ENCODE data around the gene HSPB9.

HSPB9 gene

GRCh38 chr17:42094375-42095069 lies 28.1 kb upstream of the HSPB9 start:
- Mint-ChIP-seq H3K9me3 (no peaks in the 10 kb centered on the region), H3K36me3 (ENCODE audit: low read depth) (no peaks in the 10 kb centered on the region), H3K4me3 (no peak overlapping the region), H3K4me1 (ENCODE audit: low read depth) (peaks cover 8% of the 10 kb centered on the region), H3K27ac (no peak overlapping the region), H3K27me3 (ENCODE audit: low read depth) (peaks cover 33% of the 10 kb centered on the region)
- no peak for DNase-seq (ENCODE audit: low spot score)

GRCh38 chr17:42096360-42097111 lies 26.1 kb upstream of the HSPB9 start:
- no peaks in the 10 kb centered on the region for H3K9me3 Mint-ChIP-seq
- no peak overlapping the region for H3K27ac Mint-ChIP-seq
- peaks cover 8% of the 10 kb centered on the region for H3K4me1 Mint-ChIP-seq (ENCODE audit: low read depth)
- no peak overlapping the region for H3K4me3 Mint-ChIP-seq
- H3K36me3 Mint-ChIP-seq (ENCODE audit: low read depth), result peaks cover 2% of the 10 kb centered on the region
- no peak for DNase-seq (ENCODE audit: low spot score)
- H3K27me3 Mint-ChIP-seq (ENCODE audit: low read depth), result peaks cover 23% of the 10 kb centered on the region

GRCh38 chr17:42097691-42098631 lies 24.6 kb upstream of the HSPB9 start, which contains the start of gene ZNF385C:
TSS of gene ZNF385C (minus strand) at chr17:42098473. CDS start at chr17:42063056, 35,417 bp downstream.
- no peaks in the 10 kb centered on the region for H3K9me3 Mint-ChIP-seq
- peaks cover 4% of the 10 kb centered on the region for H3K36me3 Mint-ChIP-seq (ENCODE audit: low read depth)
- peaks cover 22% of the 10 kb centered on the region for H3K27me3 Mint-ChIP-seq (ENCODE audit: low read depth)
- peak within 1 kb of the TSS; percentile 3 for H3K4me3 Mint-ChIP-seq
- no peak for DNase-seq (ENCODE audit: low spot score)
- H3K27ac Mint-ChIP-seq, result no peak within 1 kb of the TSS
- peaks cover 8% of the 10 kb centered on the region for H3K4me1 Mint-ChIP-seq (ENCODE audit: low read depth)

GRCh38 chr17:42098730-42099399 lies 23.7 kb upstream of the HSPB9 start:
- H3K27ac Mint-ChIP-seq, result no peak overlapping the region
- no peaks in the 10 kb centered on the region for H3K9me3 Mint-ChIP-seq
- H3K4me1 Mint-ChIP-seq (ENCODE audit: low read depth), result peaks cover 8% of the 10 kb centered on the region
- H3K36me3 Mint-ChIP-seq (ENCODE audit: low read depth), result peaks cover 7% of the 10 kb centered on the region
- DNase-seq (ENCODE audit: low spot score), result no peak
- no peak overlapping the region for H3K4me3 Mint-ChIP-seq
- peaks cover 22% of the 10 kb centered on the region for H3K27me3 Mint-ChIP-seq (ENCODE audit: low read depth)

GRCh38 chr17:42101513-42102292 lies 20.9 kb upstream of the HSPB9 start:
- Mint-ChIP-seq H3K4me1 (ENCODE audit: low read depth) (peaks cover 8% of the 10 kb centered on the region), H3K36me3 (ENCODE audit: low read depth) (peaks cover 14% of the 10 kb centered on the region), H3K4me3 (no peak overlapping the region), H3K9me3 (no peaks in the 10 kb centered on the region), H3K27ac (no peak overlapping the region), H3K27me3 (ENCODE audit: low read depth) (peaks cover 14% of the 10 kb centered on the region)
- DNase-seq (ENCODE audit: low spot score), result peak; percentile 62

GRCh38 chr17:42103221-42103954 lies 19.2 kb upstream of the HSPB9 start:
- peaks cover 4% of the 10 kb centered on the region for H3K4me1 Mint-ChIP-seq (ENCODE audit: low read depth)
- no peaks in the 10 kb centered on the region for H3K9me3 Mint-ChIP-seq
- H3K4me3 Mint-ChIP-seq, result no peak overlapping the region
- no peak for DNase-seq (ENCODE audit: low spot score)
- peaks cover 19% of the 10 kb centered on the region for H3K36me3 Mint-ChIP-seq (ENCODE audit: low read depth)
- H3K27me3 Mint-ChIP-seq (ENCODE audit: low read depth), result no peaks in the 10 kb centered on the region
- H3K27ac Mint-ChIP-seq, result no peak overlapping the region

GRCh38 chr17:42104264-42104663 lies 18.3 kb upstream of the HSPB9 start:
- Mint-ChIP-seq H3K36me3 (ENCODE audit: low read depth) (peaks cover 27% of the 10 kb centered on the region), H3K4me3 (no peak overlapping the region), H3K27me3 (ENCODE audit: low read depth) (no peaks in the 10 kb centered on the region), H3K27ac (no peak overlapping the region), H3K9me3 (no peaks in the 10 kb centered on the region), H3K4me1 (ENCODE audit: low read depth) (peaks cover 4% of the 10 kb centered on the region)
- DNase-seq (ENCODE audit: low spot score), result no peak

- Mint-ChIP-seq H3K27me3 (ENCODE audit: low read depth) (no peaks in the 10 kb centered on the region), H3K36me3 (ENCODE audit: low read depth) (peaks cover 36% of the 10 kb centered on the region), H3K4me3 (no peak overlapping the region), H3K9me3 (no peaks in the 10 kb centered on the region), H3K4me1 (ENCODE audit: low read depth) (peaks cover 13% of the 10 kb centered on the region), H3K27ac (no peak overlapping the region)
- no peak for DNase-seq (ENCODE audit: low spot score)
These were observed 16.6 kb upstream of the HSPB9 start for GRCh38 chr17:42106009-42106408.

- Mint-ChIP-seq H3K4me3 (no peak overlapping the region), H3K27me3 (ENCODE audit: low read depth) (no peaks in the 10 kb centered on the region), H3K36me3 (ENCODE audit: low read depth) (peaks cover 33% of the 10 kb centered on the region), H3K27ac (no peak overlapping the region), H3K9me3 (no peaks in the 10 kb centered on the region), H3K4me1 (ENCODE audit: low read depth) (peaks cover 24% of the 10 kb centered on the region)
- no peak for DNase-seq (ENCODE audit: low spot score)
These were observed 15.5 kb upstream of the HSPB9 start for GRCh38 chr17:42107124-42107523.

- Mint-ChIP-seq H3K27ac (peak overlapping the region; percentile 31), H3K4me1 (ENCODE audit: low read depth) (peaks cover 27% of the 10 kb centered on the region), H3K9me3 (no peaks in the 10 kb centered on the region), H3K36me3 (ENCODE audit: low read depth) (peaks cover 33% of the 10 kb centered on the region), H3K27me3 (ENCODE audit: low read depth) (no peaks in the 10 kb centered on the region), H3K4me3 (peak overlapping the region; percentile 50)
- peak; percentile 86 for DNase-seq (ENCODE audit: low spot score)
These were observed 14.7 kb upstream of the HSPB9 start for GRCh38 chr17:42107597-42108576.

GRCh38 chr17:42109086-42109485 lies 13.5 kb upstream of the HSPB9 start:
- Mint-ChIP-seq H3K9me3 (no peaks in the 10 kb centered on the region), H3K27me3 (ENCODE audit: low read depth) (no peaks in the 10 kb centered on the region), H3K4me3 (no peak overlapping the region), H3K36me3 (ENCODE audit: low read depth) (peaks cover 29% of the 10 kb centered on the region), H3K27ac (peak overlapping the region; percentile 57), H3K4me1 (ENCODE audit: low read depth) (peaks cover 28% of the 10 kb centered on the region)
- DNase-seq (ENCODE audit: low spot score), result no peak

Data from T-helper 2 cell treated with Interferon-gamma antibody and Interleukin-4, amounts not matched to agents 5 μg/mL and 100 μg/mL, for 36 hours (primary cell).